HG02642 (cell line): ENCODE data around the gene TBC1D13.
A peak's percentile ranks its signal among the peaks of the same experiment; 100 is the strongest.

Experiments
- ATAC-seq: cut with Tn5 transposase; IDR thresholded peaks from one replicate; pipeline ENCODE4 v1.9.1; 2021; ENCODE audit warnings: mild to moderate bottlenecking; ENCODE audit not compliant: unreplicated experiment, poor library complexity

The TBC1D13 gene

DNA sequence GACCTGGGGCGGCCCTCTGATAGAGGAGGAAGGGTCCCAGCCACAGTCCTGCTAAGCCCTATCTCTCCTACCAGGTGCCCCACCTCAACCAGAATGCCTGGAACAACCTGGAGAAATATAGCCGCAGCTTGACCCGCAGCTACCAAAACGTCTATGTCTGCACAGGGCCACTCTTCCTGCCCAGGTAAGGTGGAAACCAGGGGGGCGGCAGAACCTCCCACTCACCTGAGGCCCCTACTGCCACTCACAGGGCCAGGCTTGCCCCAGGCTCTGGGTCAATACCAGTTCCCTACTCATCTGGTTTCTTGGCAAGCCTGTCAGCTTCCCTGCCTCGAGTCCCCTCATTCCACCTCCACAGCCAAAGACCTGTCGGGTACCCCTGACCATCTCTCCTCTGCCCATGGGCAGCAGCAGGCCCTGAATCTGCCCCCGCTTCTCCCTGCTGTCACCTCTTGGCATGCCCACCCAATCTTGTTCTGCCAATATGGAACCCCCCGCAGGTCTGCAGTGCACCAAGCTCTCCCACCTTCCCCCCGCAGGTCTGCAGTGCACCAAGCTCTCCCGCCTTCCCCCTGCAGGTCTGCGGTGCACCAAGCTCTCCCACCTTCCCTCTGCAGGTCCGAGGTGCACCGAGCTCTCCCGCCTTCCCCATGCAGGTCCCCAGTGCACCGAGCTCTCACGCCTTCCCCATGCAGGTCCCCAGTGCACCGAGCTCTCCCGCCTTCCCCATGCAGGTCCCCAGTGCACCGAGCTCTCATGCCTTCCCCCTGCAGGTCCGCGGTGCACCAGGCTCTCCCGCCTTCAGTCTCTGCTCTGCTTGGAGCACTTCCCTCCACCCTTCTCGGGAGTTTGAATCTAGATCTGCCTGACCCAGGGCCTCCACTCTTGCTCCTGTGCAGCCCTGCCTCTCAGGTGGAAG, 33.9 kb downstream of the TBC1D13 start:
- ATAC-seq = no peak

DNA sequence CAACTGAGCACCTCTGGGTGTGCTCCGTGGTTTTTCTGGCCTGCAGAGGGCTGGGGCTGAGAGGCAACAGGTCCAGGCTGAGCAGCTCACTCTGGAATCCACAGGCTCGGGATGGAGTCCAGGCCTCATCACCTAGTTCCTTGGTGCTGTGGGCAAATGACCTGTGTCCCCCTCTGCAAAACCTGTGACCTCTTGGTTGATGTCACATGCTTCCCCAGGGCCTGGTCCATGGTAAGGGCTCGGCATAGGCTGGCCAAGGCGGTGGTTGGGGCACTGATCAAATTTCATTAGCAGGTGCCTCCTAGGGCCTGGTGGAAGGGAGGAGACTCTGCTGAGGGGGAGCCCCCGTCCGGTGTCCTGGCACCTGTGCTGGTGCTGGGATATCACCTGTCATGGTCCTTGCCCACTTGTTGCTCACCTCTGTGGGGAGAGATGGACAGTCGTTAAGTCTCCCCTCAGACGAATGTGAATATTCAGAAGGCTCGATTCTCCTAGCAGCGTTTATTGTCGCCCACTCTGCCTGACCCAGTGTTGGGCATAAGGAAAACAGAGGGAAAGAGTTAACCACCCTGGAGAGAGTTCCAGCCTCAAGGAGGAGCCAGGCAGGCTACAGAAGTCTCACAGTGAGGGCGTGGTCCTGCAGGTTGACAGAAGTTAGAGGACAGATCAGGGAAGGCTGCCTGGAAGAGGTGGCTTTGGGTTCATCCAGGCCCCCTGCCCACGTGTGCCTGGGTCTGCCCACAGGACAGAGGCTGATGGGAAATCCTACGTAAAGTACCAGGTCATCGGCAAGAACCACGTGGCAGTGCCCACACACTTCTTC, 34.7 kb downstream of the TBC1D13 start:
- ATAC-seq = no peak

DNA sequence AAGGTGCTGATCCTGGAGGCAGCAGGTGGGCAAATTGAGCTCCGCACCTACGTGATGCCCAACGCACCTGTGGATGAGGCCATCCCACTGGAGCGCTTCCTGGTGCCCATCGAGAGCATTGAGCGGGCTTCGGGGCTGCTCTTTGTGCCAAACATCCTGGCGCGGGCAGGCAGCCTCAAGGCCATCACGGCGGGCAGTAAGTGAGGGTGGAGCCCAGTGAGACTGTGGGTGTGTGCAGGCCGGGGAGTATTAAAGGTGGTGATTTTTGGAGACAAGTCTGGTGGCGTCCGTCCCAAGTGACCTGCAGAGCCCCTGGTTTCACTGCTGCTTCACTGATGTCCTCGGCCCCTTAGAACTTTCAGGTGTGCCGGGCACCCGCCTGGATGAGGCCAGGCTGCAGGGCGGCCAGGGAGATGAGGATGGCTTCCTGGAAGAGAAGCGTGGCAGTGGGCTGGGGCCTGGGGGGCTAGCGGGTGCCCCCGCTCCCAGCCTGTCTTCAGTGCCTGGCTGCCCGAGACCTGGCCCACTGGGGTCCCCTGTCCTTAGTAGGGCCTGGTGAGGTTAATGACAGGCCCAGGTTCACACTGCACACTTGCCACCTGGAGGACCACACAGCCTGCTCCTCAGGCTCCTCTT, 35.5 kb downstream of the TBC1D13 start:
- ATAC-seq = no peak

DNA sequence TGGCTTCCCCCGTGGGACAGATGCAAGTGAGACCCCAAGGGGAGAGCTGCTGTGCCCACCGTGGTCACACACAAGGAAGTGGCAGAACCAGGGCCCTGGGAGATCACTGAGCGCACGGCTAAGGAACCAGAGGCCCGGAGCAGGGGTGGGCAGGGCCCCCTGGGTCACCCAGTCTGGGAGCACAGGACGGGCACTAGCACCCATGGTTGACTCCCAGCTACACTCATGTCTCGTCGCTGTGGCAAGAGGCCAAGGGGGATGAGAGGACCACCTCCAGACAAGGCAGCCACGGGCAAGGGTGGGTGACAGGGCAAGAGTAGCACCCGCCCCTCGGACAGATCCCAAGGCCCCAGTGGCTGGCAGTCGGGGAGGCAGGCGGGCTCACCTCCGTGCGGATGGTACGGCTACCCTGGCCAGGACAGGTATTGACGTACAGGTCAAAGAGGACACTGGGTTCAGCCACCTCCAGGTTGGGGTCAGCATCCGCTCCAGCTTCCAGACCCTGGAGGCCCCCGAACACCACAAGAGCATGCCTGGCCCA, 36.4 kb downstream of the TBC1D13 start:
- ATAC-seq = no peak

DNA sequence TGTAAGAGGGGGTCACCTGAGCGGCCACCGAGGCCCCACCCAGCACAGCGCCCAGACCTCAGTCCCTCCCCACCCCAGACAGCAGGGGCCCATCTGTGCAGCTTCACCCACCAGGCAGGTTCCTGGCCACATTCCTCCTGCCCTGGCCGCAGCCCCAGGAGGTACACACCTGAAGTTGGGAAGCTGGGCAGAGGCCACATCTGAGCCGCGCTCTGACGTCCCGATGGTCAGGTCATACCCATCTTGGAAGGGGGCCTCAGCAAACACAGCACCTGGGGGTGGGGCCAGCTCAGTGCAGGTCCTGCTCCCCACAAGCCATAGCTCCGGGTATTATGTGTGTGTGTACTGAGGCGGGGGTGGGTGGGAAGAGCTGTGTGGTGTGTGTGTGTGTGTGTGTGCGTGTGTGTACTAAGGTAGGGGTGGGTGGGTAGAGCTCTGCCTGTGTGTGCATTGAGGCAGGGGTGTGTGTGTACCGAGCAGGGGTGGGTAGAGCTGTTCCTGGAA, 36.9 kb downstream of the TBC1D13 start:
- no peak for ATAC-seq

DNA sequence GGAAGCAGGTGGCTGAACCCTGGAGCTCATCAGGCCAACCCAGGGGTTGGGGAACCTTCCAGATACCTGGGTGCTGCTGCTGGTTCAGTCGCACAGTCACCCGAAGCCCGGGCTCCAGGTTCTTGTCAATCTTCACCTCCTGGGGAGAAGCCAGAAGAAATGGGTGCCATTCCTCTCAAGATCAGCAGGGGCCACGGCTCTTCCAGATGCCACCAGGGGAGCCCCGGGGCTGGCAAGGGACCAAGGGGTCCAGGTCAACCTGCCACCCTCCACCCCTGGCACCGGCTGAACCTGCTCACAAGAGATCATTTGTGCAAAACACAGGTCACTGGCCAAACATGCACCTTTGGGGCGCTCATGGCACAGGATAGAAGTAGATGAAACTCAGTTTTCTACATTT, 37.9 kb downstream of the TBC1D13 start:
- ATAC-seq = no peak

DNA sequence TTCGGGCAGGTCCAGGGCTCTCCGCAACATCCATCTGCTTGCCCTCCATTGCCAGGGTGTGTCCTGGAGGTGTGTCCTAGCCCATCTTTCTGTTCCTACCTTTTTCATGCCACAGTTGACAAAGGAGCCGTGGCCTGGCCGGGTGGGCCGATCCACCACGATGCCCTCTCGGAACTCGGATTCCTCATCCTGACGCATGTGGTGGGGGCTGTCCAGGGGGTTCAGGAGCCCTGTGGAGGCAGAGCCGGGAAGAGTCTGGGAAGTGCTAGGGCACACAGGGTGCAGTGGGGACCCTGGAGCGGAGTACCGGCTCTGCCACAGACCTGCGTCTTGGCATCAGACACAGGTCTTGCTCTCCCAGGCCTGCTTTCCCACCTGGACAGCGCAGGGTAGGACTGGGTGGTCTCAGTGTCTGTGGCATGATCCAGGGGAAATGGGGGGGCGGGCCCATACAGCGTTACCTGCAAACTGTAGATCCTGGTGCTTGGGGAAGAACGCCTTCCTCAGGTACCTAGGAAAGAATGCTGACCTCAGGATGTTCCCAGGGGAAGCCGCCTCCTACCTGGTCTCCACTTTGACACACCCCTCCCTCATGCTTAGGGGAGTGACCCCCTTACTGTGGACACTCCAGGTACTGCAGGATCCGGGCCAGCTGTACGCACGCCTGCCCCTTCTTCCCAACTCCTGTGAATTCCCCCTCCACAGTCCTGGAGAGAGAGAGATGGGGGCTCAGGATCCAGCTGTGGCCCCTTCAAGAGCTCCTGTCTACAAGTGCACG, 39.1 kb downstream of the TBC1D13 start:
- no peak for ATAC-seq

DNA sequence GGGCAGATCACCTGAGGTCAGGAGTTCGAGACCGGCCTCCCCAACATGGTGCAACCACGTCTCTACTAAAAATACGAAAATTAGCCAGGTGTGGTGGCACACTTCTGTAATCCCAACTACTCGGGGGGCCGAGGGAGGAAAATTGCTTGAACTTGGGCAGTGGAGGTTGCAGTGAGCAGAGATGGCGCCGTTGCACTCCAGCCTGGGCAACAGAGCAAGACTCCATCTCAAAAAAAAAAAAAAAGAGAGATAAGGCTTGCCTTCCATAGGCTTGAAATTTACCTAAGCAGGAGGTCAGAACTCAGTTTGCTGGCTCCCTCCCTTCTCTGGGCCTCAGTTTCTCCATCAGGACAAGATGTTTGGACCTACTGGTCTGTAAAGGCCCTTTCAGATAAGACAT, 41.2 kb downstream of the TBC1D13 start:
- no peak for ATAC-seq

DNA sequence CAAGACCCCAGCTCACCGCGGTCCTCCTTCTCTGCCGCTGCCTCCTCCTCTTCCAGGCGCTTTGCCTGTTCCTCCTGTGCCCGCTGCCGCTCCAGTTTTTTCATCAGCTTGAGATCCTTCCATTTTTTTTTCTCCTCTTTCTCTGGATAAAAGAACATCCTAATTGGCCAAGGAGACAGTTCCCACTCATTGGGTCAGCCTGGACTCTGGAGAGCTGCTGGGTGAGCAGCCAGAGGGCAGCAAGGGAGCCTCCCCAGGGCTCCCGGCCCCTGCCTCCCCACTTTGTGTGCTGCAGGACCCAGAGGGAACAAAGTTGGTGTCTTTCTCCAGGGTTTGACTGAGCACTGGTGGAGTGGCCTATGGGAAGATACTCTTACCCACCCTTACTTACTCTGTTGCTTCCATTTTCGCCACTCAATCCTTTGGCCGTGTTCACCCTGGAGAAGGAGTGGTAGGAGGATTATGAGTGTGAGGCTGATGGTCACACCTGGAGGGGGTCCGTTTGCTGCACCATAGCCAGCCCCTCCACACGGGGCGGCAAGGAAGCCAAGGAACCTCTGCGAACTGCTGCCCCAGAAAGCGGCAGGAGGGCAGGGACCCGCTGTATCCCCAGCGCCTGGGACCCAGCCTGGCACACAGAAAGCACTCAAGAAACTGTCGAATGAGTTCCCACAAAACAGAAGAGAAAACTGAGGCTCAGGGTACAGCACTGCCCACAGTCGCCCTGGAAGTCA, 41.8 kb downstream of the TBC1D13 start:
- peak; percentile 5 for ATAC-seq

DNA sequence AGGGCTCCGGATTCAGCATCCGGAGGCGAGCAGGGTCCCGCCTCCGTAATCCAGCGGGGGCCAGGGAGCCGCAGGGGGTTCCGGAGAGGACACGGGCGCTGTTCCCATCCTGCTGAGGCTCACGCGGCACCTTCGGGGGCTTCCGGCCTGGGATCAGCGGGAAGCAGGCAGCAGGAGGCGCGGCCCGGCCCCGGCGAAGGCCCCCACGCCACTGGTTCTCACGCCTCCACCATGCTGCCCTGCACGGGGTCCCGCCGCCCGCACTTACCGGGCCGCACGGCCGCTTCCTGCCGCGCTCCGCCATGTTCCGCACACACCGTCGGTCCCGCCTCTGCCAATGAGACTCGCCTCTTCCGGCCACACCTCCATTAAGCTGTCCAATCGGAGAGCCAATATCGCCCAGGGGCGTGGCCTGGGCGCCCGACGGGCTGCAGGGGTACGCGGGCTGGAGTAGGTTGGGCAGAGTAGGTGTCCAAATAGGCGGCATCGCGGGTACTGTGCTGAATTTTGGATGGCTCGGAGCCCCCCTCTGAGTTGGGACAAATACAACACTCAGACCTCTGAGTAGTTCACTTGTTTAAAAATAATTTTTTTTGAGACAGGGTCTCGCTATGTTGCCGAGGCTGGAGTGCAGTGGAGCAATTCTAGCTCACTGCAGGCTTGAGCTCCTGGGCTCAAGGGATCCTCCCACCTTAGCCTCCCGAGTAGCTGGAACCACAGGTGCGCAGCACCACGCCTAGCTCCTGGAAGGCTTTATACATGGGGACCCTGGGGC, 42.6 kb downstream of the TBC1D13 start, which contains the start of gene SPOUT1:
TSS of gene SPOUT1 (minus strand) at position 318 of the 775 bp plus-strand sequence. CDS start at position 304, 14 bp downstream.
- peak; percentile 97 for ATAC-seq

DNA sequence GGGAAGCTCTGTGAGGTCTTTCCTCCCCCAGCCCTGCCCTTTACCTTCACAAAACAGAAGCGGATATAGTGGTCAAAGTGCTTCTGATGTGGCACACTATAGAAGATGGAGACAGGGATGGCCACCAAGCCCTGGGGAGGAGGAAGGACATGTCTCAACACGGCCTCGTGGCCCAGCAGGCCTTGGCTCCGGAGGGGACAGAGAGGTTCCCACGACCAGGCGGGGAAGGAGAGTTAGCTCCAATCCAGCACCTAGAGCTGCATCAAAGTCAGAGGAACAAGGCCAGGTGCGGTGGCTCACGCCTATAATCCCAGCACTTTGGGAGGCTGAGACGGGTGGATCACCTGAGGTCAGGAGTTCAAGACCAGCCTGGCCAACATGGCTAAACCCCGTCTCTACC, 46.6 kb downstream of the TBC1D13 start:
- ATAC-seq = no peak

DNA sequence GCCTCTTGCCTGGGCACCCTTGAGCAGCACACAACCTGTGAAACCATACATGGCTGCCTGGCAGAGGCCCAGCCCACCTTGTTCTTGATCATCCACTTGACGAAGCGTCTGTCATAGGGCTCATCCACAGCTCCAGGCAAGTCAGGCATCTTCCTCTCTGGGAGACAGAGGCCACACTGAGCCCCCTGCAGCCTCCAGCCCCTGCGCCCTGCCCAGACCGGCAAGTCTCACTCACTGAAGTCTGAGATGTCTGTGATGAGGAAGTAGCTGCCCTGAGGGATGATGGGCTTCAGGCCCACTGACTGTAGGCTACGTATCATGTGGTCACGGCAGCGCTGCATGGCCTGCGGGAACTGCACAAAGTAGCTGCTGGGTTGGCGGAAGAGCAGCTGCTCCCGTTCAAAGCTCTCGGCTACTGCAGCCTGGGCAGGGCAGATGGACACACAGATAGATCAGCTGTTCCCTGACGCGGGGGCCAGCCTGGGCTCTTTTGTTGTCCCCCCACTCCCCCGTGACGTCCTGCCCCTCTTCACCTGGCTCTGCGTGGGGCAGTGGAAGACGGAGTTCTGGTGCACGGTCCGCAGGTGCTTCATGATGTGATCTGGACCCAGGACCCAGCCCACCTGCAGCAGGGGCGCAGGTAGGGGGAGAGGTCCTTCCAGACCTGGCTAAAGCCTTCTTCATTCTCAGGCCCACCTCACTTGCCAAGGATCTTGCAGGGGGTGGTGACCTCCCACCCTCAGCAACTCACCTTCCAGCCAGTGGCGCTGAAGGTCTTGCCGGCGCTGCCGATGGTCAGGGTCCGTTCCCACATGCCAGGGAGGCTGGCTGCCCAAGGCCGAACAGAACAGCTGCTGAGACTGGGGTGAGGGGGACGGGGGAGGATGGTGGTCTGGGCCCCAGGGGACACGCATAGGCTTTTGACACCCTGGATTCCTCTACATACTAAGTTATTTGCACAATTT, 48.5 kb downstream of the TBC1D13 start:
- ATAC-seq = no peak

DNA sequence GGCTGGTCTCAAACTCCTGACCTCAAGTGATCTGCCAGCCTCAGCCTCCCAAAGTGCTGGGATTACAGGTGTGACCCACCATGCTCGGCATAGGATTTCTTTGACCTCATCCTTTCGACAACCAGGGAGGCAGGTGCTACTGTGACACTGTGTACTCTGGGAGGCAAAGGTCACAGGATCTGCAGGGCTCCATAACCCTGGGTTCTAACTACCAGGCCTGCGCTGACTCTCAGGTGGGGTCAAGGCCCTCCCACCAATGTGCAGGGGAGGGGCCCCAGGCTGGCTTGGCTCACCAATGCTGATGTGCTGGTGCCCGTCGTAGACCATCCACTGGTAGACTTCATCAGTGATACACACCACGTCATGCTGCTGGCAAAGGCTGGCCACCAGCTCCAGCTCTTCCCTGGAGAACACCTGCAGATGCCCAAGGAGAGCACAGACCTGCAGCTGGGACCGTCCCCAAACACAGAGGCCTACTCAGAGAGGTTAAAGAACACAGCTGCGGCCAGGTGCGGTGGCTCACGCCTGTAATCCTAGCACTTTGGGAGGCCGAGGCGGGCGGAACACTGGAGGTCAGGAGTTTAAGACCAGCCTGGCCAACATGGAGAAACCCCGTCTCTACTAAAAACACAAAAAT, 49.6 kb downstream of the TBC1D13 start:
- ATAC-seq = no peak

DNA sequence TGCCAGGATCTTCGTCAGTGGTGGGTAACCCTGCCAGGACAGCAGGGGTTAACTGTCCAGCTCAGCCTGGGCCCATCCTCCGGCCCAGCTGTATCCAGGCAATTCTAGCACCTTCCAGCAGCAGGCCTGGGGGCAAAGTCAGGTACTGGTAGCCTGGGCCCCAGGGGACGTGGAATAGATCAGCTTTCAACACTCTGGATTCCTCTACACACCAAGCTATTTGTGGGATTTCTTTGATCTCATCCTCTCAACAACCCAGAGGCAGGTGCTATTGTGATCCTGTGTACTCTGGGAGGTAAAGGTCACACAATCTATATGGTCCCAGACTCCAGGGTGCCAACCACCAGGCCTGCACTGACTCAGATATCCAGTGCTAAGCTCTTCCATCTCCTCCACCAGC, 51.3 kb downstream of the TBC1D13 start:
- ATAC-seq = no peak

DNA sequence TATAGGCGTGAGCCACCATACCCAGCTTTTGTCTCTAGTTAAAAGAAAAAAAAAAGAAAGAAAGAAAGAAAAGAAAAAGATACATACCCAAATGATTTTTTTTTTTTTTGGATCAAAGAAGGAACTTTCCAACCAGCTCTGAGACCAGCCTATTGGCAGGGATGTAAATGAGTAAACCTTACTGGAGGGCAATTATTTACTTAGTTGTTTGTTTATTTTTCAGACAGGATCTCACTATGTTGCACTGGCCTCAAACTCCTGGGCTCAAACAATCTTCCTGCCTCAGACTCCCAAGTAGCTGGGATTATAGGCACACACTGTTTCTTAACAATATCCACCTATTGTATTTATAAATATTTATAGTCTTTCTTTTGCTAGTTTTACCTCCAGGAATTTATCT, 53.5 kb downstream of the TBC1D13 start:
- no peak for ATAC-seq

DNA sequence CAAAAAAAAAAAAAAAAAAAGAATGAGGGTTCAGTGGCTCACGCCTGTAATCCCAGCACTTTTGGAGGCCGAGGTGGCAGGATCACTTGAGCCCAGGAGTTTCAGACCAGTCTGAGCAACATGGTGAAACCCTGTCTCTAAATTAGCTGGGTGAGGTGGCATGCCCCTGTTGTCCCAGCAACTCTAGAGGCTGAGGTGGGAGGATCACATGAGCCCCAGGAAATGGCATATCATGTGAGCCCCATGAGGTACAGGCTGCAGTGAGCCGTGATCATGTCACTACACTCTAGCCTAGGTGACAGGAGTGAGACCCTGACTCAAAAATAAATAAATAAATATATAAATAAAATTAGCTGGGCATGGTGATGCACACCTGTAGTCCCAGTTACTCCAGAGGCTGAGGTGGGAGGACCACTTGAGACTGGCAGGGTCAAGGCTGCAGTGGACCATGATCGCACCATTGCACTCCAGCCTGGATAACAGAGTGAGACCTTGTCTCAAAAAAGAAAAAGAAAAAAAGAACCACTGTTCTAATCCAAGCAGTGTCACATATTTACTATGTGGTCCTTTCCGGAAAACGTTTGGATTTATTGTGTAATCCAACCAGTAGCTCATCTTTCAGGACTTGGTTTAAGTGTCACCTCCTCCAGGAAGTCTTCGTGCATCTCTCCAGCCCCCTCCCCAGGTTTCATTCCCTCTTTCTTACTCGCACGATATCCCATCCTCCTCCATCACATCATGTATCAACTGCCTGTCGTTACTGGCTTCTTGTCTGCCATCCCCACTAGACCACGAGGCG, 54.8 kb downstream of the TBC1D13 start:
- no peak for ATAC-seq
